Measurements from ENCODE around the gene KISS1. TPM values are rescaled to one million over a fixed set of nuclear protein-coding genes. Genes with fewer than 3 reads are reported as not detected.

KISS1 gene
- total RNA-seq, 1 experiment from 2014 or later: 1.3 TPM

DNA sequence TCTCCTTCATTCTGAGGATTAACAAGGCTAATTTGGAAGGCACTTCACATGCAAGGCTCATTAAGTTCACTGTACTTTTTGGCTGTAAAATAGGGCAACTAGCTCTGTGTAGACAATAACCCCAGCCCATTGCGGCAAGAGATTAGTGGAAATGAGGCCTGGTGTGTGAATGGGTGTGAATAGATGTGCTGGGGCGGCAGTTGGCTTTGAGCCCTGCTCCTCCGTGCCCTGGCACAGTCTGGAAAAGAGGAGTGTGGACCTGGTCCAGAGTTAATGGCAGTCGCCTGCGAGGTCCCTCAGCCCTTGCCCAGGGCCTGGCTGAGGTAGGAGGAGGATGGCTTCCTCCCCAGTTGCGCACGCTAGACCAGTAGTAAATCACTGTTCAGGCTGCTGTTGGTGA is 4.8 kb downstream of the KISS1 start (continued):
- TF ChIP-seq ZNF274 (IDR thresholded peaks at IDR 0.05; ENCODE audit: low read depth, low read length) (no peak), ELF1 (IDR thresholded peaks at IDR 0.05; ENCODE audit: borderline replicate concordance, low read depth) (no peak), POLR2AphosphoS5 (IDR thresholded peaks at IDR 0.05; ENCODE audit: low read depth, low read length) (no peak), CEBPB (IDR thresholded peaks at IDR 0.05; ENCODE audit: low read depth) (no peak)
- TF ChIP-seq, protein P1, sequence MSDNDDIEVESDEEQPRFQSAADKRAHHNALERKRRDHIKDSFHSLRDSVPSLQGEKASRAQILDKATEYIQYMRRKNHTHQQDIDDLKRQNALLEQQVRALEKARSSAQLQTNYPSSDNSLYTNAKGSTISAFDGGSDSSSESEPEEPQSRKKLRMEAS (IDR thresholded peaks at IDR 0.05): no peak

DNA sequence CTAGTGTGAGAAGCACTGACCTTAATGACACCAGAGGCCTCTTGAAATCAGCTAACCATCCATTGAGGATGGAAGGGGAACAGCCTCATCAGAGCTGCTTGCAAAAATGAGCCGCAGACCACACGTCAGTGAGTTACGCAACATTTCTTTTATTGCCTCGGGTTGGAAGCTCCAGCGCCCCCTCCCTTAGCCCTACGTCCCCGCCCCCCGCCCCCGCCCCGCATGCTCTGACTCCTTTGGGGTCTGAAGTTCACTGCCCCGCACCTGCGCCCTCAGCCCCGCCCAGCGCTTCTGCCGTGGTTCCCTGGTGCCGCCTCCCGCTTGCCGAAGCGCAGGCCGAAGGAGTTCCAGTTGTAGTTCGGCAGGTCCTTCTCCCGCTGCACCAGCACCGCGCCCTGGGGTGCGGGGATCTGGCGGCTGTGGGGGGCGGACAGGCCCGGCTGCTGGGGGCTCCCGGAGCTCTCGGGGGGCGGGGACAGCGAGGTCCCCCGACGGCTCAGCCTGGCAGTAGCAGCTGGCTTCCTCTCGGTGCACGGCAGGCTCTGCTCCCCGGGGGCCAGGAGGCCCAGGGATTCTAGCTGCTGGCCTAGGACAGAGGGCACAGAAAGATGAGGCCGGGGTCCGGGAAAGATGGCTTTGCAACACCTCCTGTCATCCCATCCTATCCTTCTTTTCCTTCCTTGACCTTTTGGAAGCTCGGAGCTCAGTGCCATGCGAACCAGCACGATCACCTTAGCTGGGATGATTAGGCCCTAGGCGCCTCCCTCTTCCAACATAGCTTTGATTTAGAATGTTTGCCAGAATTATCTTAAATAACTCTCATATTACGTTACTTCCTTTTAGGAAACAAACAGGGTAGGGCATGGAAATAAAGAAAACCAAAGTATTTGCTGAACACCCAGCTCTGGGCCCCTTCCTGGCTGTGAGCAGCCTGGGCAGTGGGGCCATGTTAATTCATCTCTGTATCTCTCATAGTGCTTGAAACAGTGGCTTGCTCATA is 5.8 kb downstream of the KISS1 start:
- Histone ChIP-seq H3K4me2 (ENCODE audit: low read length) (no peak overlapping the region), H3K9ac (ENCODE audit: low read length) (no peak overlapping the region), H3K27me3 (ENCODE audit: insufficient read depth, low read length) (no peaks in the 10 kb centered on the region), H3K9me3 (ENCODE audit: control insufficient read depth in 1 of 2, insufficient read depth in 1 of 2, low read depth in 1 of 2, low read length in 2 of 2) (no peaks in the 10 kb centered on the region), H3K79me2 (ENCODE audit: insufficient read depth, low read length) (no peaks in the 10 kb centered on the region), H3K36me3 (ENCODE audit: control insufficient read depth in 1 of 2, insufficient read depth in 2 of 2, low read length in 2 of 2) (no peaks in the 10 kb centered on the region), H2AFZ (ENCODE audit: low read depth, low read length, poor library complexity, severe bottlenecking) (no peak overlapping the region), H4K20me1 (ENCODE audit: insufficient read depth) (no peaks in the 10 kb centered on the region), H3K4me1 (ENCODE audit: control insufficient read depth in 1 of 2, insufficient read depth in 2 of 2, low read length in 2 of 2) (peaks cover 0 to 9% of the 10 kb centered on the region in 2 experiments; a peak in 2 of 4 replicates), H3K4me3 (replicated peaks in 1 of 2; ENCODE audit: low read depth in 1 of 2, low read length in 2 of 2) (no peak overlapping the region), H3K27ac (ENCODE audit: low read depth, low read length) (no peak overlapping the region), H3K9me2 (ENCODE audit: insufficient read depth) (no peaks in the 10 kb centered on the region)
- TF ChIP-seq, protein P2, sequence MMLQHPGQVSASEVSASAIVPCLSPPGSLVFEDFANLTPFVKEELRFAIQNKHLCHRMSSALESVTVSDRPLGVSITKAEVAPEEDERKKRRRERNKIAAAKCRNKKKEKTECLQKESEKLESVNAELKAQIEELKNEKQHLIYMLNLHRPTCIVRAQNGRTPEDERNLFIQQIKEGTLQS (IDR thresholded peaks at IDR 0.05): no peak
- TF ChIP-seq EGR1 (IDR thresholded peaks at IDR 0.05; ENCODE audit: low read depth) (no peak), CEBPB (IDR thresholded peaks at IDR 0.05; ENCODE audit: low read depth) (no peak), EZH2 (IDR thresholded peaks at IDR 0.05) (no peak), POLR2A (IDR thresholded peaks at IDR 0.05; ENCODE audit: borderline replicate concordance, extremely low read depth, insufficient read depth, insufficient read length) (no peak), ZNF274 (IDR thresholded peaks at IDR 0.05; ENCODE audit: low read depth, low read length) (no peak)
- TF ChIP-seq, protein P3, sequence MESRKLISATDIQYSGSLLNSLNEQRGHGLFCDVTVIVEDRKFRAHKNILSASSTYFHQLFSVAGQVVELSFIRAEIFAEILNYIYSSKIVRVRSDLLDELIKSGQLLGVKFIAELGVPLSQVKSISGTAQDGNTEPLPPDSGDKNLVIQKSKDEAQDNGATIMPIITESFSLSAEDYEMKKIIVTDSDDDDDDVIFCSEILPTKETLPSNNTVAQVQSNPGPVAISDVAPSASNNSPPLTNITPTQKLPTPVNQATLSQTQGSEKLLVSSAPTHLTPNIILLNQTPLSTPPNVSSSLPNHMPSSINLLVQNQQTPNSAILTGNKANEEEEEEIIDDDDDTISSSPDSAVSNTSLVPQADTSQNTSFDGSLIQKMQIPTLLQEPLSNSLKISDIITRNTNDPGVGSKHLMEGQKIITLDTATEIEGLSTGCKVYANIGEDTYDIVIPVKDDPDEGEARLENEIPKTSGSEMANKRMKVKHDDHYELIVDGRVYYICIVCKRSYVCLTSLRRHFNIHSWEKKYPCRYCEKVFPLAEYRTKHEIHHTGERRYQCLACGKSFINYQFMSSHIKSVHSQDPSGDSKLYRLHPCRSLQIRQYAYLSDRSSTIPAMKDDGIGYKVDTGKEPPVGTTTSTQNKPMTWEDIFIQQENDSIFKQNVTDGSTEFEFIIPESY (IDR thresholded peaks at IDR 0.05; ENCODE audit: extremely low read depth, insufficient replicate concordance, low read length): no peak
- TF ChIP-seq, protein P4, sequence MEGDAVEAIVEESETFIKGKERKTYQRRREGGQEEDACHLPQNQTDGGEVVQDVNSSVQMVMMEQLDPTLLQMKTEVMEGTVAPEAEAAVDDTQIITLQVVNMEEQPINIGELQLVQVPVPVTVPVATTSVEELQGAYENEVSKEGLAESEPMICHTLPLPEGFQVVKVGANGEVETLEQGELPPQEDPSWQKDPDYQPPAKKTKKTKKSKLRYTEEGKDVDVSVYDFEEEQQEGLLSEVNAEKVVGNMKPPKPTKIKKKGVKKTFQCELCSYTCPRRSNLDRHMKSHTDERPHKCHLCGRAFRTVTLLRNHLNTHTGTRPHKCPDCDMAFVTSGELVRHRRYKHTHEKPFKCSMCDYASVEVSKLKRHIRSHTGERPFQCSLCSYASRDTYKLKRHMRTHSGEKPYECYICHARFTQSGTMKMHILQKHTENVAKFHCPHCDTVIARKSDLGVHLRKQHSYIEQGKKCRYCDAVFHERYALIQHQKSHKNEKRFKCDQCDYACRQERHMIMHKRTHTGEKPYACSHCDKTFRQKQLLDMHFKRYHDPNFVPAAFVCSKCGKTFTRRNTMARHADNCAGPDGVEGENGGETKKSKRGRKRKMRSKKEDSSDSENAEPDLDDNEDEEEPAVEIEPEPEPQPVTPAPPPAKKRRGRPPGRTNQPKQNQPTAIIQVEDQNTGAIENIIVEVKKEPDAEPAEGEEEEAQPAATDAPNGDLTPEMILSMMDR (IDR thresholded peaks at IDR 0.05 in 2 of 3, conservative IDR thresholded peaks at IDR 0.05 in 1 of 3; ENCODE audit: borderline replicate concordance in 1 of 3, insufficient read depth in 1 of 3, low read depth in 2 of 3, low read length in 2 of 3): no peak
- ATAC-seq: no peak
- DNase-seq (ENCODE audit: low read depth, low spot score): no peak
- intact Hi-C loops (cut with micrococcal nuclease): no loop called here
- no TSS peak for BruUV-seq (replicated peaks)
- RAD21 ChIA-PET (ENCODE audit: low non-redundant PET in 1 of 2, low total read pairs in 2 of 2, uncharacterized antibody in 2 of 2, unreplicated experiment in 2 of 2): no interaction called here
- CTCF ChIA-PET: interaction anchor here (1.2 kb wide), 1 partner anchor 16 kb away, joined by 6 read pairs; no protein-coding TSS in a partner anchor
- POLR2A ChIA-PET: no interaction called here
